ENCODE data around the gene SCRT2.

- TF ChIP-seq CTCF (IDR thresholded peaks at IDR 0.05; ENCODE audit: low read depth, low read length, missing input control): no peak
- no peak for TF ChIP-seq EGR1 (IDR thresholded peaks at IDR 0.05; ENCODE audit: low read depth in 2 of 2)
- TF ChIP-seq MAX (IDR thresholded peaks at IDR 0.05): no peak
Observed at GRCh38 chr20:707451-708110, 32.0 kb upstream of the SCRT2 start.

Data from liver (tissue), 3 donors.